Activated naive CD4-positive, alpha-beta T cell treated with anti-CD3 and anti-CD28 coated beads, Interleukin-2, amount 50 U/mL, for 16 hours (primary cell): Measurements from ENCODE around the gene KLRC1.
"Not testable (repeated sequence)": the region's sequence is repeated elsewhere in the genome, so short reads cannot be mapped to it uniquely, and the experiment has no call there.

Source experiments
- DNase-seq: peaks from one replicate; pipeline ENCODE4 v3.0.0-alpha.2; 2020

The KLRC1 gene

GRCh38 chr12:10453156-10453555 lies at the start of gene KLRC1:
Gene KLRC1 (minus strand): TSS chr12:10453377. CDS start chr12:10451156, 2,221 bp downstream.
- DNase-seq: no peak

GRCh38 chr12:10501030-10501429 lies 47.9 kb upstream of the KLRC1 start:
- DNase-seq: no peak

GRCh38 chr12:10498042-10498441 lies 44.9 kb upstream of the KLRC1 start:
- no peak for DNase-seq

- DNase-seq: peak; percentile 12
Observed at GRCh38 chr12:10497602-10498001, 44.4 kb upstream of the KLRC1 start.

DNA sequence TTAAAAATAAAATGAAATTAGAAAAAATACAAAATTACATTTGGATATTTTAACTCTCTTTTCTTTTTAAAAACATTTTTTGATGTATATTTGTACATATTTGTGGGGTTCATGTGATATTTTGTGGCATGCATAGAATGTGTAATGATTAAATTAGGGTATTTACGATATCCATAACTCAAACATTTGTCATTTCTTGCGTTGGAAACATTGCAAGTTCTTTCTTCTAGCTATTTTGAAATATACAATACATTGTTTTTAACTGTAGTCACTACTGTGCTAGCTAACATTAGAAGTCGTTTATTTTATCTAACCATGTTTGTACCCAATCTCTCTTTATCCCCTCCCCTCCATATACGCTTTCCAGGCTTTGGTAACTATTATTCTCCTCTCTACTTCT lies 38.6 kb upstream of the KLRC1 start:
- DNase-seq: no peak

GRCh38 chr12:10487328-10487727 lies 34.2 kb upstream of the KLRC1 start:
- not testable (repeated sequence) for DNase-seq

DNA sequence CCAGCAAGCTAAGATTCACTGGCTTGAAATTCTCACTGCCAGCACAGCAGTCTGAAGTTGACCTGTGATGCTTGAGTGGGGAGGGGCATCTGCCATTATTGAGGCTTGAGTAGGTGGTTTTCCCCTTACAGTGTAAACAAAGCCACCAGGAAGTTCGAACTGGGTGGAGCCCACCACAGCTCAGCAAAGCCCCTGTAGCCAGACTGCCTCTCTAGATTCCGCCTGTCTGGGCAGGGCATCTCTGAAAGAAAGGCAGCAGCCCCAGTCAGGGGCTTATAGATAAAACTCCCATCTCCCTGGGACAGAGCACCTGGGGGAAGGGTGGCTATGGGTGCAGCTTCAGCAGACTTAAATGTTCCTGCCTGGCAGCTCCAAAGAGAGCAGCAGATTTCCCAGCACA lies 28.7 kb upstream of the KLRC1 start:
- DNase-seq: not testable (repeated sequence)

GRCh38 chr12:10472808-10473207 lies 19.6 kb upstream of the KLRC1 start:
- not testable (repeated sequence) for DNase-seq

DNA sequence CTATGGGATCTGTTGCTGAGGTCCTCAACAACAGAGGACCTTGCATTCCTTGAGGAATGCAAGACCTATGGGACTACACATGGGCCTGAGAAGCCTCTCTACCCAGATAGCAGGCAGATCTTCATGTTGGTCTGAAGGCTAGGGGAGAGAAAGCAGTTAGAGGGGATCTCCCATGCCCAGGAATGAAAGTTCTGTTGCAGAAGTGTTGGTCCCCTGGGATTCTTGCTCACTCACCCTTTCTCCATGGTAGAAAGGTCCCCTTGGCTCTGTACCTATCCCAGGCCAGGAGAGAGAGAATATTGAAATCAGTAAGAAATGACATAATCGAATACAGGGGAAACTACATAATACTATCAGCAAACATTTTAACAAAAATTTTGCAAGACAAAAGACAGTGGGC lies 16.5 kb upstream of the KLRC1 start:
- DNase-seq: no peak

GRCh38 chr12:10466311-10466710 lies 13.1 kb upstream of the KLRC1 start:
- DNase-seq: no peak

DNA sequence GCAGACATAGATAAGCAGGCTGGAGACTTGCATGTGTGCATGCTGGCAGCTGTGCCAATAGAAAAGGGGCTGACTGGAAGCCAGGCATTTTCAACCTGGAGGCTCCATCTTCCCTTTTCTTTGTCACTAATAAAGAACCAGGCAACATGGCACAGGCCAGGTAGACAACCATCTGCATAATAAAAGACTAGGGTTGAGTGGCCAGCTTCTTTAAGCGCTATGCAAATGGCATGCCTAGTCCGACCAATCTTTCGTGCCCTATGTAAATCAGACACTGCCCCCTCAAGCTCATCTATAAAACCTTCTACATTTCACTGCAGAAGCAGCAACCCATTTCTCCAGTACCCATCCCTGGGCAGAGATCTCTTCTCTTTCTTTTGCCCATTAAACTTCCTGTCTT lies 4.6 kb upstream of the KLRC1 start:
- no peak for DNase-seq

- DNase-seq: no peak
Observed at GRCh38 chr12:10456856-10457255, 3.7 kb upstream of the KLRC1 start.

DNA sequence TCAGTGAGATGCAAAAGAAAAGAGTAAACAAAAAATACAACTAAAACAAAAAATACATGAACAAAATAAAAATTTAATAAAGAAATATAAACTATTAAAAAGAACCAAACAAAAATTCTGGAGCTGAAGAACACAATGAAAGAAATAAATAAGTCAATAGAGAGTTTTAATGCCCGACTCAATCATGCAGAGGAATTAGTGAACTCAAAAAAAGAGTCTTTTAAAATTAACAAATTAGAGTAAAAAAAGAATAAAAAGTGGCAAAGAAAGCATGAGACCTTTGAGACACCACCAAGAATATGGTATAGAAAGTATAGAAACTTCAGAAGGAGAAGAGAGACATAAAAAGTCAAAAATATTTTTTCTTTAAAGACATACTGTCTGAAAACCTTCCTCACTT lies 2.6 kb upstream of the KLRC1 start:
- no peak for DNase-seq

DNA sequence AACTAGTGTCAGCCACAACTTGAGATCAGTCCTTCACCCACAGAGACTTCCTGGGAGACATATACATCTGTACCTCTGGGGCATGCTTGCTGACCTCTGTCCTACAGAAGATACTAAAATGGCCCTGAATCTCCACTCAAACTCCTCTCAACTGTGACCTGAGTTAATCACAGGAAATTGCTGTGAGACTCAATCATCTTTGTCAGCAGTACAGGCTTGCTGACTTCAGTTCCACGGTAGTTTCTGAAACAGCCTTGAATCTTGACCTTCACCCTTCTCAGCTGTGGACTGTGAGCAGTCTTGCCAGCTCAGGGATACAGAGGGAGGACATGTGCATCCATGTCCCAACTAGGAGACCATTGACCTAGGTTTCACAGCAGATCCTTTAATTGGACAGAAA lies 1.4 kb upstream of the KLRC1 start:
- DNase-seq: no peak

DNA sequence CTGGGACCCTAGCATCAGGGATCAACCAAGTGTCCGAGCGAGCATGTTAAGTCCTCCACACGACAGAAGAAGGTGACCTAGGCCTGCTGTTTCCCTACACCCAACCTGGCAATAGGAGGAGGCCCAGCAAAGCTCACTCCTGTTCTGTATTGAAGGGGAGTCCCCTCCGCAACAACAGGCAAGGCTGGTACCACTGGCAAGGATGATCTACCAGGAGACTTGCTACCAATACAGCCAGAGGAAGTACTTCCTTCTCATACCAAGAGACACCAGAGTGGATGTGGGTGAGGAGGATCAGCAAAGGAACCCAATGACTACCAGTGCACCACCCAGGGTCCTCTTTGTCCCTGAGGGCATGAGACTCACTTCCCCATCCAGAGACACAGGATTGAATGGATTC lies 4.9 kb downstream of the KLRC1 start:
- DNase-seq: no peak

GRCh38 chr12:10446052-10446451 lies 7.1 kb downstream of the KLRC1 start:
- not testable (repeated sequence) for DNase-seq

DNA sequence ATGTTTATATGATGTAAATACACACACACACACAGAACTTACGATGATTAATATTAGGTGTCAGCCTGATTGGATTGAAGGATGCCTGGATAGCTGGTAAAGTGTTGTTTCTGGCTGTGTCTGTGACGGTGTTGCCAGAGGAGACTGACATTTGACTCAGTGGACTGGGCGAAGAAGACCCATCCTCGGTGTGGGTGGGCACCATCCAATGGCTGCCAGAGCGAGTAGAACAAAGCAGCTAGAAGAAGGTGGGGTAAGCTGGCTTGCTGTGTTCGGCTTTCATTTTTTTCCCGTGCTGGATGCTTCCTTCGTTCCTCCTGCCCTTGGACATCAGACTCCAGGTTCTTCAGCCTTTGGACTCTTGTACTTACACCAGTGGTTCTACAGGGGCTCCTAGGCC lies 12.0 kb downstream of the KLRC1 start:
- DNase-seq: not testable (repeated sequence)

GRCh38 chr12:10439608-10440274 lies 13.4 kb downstream of the KLRC1 start:
- not testable (repeated sequence) for DNase-seq

GRCh38 chr12:10437601-10438000 lies 15.6 kb downstream of the KLRC1 start:
- DNase-seq: not testable (repeated sequence)

DNA sequence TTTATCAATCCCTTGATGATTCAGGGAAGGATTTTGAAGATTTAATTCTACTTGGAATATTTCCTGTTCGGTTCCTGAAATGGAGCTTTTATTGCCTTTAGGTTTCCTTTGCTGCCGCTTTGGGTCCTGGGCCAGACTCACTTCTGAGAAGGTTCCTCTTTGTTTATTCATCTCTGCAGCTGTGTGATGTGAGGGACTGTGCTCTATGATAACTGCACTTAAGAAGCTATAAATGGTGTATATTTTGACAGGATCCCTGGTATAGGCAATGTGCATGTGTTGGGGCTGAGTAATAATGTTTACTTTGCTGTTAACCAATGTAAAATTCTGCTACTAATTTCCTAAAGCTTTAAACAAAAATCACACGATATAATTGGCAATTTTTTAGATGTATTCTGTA lies 17.4 kb downstream of the KLRC1 start, which contains the start of gene KLRC2:
Gene KLRC2 (minus strand): TSS at position 195 of the 400 bp plus-strand sequence. CDS start 24 bp downstream, at position 171.
- not testable (repeated sequence) for DNase-seq

- not testable (repeated sequence) for DNase-seq
Observed at GRCh38 chr12:10430623-10431022, 22.6 kb downstream of the KLRC1 start.

- not testable (repeated sequence) for DNase-seq
Observed at GRCh38 chr12:10425938-10426337, 27.2 kb downstream of the KLRC1 start.

DNA sequence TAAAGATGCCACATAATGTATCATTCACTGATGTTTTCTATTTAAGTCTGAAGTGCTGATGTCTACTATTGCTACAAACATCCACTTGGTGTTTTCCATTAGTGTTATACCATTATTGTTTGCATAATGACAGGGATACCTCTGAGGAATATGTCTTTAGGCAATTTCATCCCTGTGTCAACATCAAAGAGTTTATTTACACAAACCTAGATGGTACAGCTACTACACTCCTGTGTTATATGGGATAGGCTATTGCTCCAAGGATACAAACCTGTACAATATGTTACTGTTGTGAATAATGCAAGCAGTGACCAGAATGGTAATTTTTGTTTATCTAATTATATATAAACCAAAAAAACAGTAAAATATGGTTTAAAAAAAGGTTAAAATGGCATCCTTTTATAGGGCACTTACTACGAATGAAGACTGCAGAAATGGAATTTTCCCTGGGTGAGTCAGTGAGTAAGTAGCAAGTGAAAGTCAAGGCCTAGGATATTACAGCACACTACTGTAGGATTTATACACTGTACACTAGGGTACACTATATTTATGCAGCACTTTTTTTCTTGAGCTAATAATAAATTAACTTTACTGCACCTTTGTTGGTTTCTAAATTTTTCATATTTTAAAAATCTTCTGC lies 28.8 kb downstream of the KLRC1 start:
- not testable (repeated sequence) for DNase-seq

DNA sequence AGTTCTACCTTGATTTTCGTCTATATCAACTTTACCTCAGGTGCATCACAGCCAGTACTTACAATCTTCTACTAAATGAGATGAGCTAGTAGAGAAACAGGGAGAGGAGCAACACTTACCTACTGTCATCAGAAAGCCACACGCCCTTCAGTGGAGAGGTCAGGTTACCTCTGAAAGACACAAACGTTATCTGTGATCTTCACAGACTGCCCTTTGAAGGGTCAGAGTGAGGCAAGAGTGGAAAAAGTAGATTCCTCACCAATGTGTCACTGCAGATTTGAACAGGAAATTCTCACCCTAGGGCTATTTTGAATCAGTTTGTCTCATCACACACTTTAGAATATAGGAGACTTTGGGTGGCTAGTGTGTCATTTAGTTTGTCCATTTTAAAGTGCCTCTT lies 31.0 kb downstream of the KLRC1 start:
- not testable (repeated sequence) for DNase-seq

- not testable (repeated sequence) for DNase-seq
Observed at GRCh38 chr12:10420334-10420733, 32.8 kb downstream of the KLRC1 start, which contains the start of gene KLRC3. Gene KLRC3 (minus strand): TSS chr12:10420595. CDS start chr12:10420550, 45 bp downstream.
